Activated gamma-delta T cell treated with Interleukin-2 at 50 U/mL for 16 hours (primary cell): ENCODE data around the gene TMEM255A.

ENCODE experiments used
- DNase-seq: peaks from one replicate; pipeline ENCODE4 v3.0.0-alpha.2; 2020

Gene TMEM255A

DNA sequence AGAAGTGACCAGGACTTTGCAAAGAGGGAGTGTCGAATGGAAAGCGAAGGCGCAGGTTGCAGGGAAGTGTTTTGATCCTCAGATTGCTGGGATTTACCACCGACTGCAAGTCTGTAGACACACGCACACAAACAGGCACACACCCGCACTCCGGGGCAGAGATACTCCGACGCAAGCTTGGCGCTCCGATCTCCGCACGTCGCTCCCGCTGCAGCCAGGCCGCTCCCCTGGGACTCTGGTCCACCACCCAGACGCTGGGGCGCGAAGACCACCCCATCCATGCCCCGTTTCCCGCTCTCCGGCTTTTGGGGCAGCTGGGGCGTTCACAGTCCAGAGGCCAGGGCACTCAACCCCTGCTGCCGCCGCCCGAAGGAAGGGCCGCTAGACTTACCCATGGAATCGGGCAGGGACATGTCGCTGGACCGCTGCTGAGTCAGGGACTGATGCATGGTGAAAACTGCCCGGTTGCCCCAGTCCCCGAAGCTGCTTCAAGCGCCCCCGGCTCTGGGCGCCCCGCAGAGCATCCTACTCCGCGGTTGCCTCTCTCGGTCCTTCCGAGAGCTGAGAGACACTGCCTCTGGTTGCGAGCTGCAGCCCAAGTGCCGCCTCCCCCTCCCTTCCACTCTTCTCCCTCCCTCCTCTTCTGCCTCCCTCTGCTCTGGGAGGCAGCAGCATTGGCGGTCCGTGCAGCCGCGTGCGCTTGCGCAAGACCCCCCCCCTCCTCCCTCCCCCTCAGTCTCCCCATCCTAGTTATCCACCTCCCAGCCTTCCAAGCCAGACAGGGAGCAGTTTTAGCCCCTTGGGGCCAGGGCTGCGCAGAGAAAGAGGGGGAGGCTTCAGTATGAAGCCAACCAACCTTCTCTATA, at the start of gene TMEM255A:
TSS of gene TMEM255A (minus strand) at position 601 of the 866 bp plus-strand sequence. CDS start at position 449, 152 bp downstream.
- no peak for DNase-seq

DNA sequence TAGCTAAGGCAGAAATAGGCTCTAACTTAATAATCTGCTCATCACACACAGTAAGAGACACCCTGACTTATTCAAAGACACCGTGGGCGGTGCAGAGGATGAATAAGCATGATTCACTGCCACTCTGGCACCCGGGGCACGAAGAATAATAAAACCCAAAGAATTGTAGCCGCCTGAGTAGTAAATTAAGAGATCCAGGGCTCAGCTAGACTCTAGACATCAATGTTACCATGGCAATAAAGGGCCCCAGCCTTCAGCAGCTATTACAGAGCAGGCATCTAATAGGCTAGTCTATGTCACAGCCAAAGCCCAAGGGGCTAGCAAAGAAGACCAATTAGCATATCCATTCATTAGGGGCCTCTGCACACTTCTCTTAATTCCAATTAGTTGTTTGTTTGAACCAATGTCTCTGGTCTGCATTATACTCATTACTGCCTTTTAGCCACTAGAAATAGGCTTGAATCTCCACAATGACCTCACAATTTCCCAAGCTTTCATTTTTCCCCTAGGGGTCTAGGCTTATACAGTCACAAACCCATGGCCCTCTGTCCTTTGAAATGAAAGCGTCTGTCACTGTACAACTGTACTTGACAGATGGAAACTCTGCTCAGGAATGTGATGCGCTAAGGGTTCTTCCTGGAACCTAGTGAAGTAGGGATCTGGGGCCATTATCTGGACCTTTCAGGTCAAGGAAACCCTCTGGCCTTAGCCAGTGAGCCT, 47.6 kb upstream of the TMEM255A start:
- DNase-seq, result no peak

DNA sequence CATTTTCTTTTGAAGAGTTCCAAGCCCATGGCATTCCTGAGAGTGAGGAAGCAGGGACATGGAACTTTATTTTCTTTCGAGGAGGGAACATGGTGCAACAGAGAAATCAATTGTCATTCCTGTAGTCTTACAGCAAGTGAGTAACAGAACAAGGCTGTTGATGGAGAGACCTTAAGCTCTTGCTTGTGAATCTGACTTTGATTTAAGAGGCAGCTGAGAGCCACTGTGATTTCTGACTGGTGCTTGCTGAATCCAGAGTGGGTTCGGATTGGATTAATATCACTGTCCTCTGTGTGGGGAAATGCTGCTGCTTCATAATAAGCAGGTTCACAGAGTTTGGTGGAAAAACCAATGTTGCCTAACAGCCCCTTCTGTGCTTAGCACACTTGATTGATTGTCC, 45.9 kb upstream of the TMEM255A start:
- no peak for DNase-seq

DNA sequence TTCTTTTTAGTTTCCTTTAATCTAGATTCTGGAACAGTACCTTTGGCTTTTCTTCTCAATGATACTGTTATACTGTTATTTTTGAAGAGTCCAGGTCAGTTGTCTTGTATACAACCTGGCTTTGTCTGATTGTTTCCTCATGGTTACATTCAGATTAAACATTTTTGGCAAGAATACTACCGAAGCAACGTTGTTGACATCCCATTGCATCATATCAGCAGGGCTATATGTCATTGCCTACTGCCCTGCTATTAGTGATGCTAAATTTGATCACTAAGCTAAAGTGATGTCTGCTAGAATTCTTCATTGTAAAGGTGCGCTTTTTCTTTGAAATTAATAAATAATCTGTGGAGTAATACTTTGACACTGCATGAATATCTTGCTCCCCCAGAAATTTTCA, 44.8 kb upstream of the TMEM255A start:
- DNase-seq, result no peak

DNA sequence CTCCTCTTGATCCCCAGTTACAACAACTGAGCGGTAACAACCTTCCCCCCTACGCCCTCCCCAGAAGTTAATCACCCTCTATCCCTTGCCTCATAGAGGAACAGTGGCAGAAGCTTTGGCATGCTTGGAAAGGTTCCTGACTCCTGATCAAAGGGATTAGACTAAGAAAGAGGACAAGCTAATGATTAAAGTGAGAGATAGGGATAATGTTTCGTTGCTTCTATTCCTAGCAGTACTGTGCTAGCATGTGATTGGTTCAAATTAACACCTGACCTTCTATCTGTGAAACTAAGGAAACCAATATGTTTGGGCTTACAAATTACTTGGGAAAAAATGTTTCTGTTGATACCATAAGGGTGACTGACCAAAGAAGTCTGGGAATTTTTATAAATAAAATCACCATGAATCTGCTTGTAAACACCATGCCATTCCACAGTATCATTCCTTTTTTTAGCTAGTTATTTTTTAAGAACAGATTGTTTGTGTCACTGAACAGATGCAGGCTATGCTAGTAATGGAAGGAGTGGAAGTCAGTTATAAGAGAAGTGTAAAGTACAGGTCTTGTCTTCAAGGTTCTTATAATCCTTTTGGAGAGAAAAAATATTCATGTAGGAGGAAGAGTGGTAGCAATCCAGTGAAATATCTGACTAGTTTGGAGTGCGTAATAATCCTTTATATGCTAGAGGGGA, 39.3 kb upstream of the TMEM255A start:
- no peak for DNase-seq

DNA sequence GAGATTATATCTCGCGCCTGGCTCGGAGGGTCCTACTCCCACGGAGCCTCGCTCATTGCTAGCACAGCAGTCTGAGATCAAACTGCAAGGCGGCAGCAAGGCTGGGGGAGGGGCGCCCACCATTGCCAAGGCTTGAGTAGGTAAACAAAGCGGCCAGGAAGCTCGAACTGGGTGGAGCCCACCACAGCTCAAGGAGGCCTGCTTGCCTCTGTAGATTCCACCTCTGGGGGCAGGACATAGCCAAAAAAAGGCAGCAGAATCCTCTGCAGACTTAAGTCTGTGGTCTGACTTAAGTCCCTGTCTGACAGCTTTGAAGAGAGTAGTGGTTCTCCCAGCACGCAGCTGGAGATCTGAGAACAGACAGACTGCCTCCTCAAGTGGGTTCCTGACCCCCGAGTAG, 33.3 kb upstream of the TMEM255A start:
- DNase-seq, result peak; percentile 23

DNA sequence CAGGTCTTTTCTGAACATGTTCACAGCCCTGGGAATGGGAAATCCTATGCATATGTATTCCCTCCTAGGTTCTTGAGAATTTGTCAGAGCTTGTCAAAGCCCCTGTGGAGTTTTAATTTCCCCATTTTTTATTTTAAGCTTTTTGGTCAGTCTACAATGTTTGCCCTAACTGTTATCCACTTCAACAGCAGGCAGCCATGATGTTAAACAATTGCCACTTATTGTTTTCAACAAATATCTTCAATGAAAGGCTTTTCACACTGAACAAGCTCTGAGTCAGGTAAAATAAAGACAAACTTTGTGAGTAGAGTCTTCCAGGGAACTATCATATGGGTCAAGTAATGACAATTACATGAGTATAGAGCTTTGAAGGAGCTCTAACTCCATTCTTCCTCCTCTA, 25.6 kb upstream of the TMEM255A start:
- no peak for DNase-seq

DNA sequence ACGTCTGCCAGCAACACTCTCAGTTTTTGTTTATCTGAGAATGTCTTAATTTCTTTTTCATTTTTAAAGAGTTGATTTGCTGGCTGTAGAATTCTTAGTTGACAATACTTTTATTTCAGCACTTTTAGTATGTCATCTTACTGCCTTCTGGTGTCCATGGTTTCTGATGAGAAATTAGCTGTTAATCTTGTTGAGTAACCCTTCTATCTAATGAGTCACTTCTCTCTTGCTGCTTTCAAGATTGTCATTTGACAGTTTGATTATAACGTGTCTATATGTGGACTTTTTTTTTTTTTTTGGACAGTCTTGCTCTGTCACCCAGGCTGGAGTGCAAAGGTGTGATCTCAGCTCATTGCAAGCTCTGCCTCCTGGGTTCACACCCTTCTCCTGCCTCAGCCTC, 24.0 kb upstream of the TMEM255A start:
- DNase-seq, result no peak

DNA sequence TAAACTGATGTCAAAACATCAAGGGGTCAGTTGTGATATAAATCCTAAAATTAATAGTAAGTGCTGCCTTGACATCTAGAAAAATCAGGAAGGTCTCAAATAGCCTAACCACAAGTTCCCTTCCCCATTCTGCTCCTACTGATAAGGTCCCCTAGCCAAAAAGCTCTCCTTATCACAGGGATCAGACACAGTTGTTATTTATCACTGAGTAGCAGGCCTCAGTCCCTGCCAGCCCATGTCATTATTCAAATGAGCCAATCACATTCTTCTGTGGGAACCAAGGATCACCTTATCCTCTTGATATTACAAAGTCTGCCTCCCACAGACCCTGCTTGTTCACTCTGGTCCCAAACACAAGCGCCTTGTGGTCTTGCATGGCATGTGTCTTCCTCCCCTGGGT, 23.3 kb upstream of the TMEM255A start:
- DNase-seq, result no peak

DNA sequence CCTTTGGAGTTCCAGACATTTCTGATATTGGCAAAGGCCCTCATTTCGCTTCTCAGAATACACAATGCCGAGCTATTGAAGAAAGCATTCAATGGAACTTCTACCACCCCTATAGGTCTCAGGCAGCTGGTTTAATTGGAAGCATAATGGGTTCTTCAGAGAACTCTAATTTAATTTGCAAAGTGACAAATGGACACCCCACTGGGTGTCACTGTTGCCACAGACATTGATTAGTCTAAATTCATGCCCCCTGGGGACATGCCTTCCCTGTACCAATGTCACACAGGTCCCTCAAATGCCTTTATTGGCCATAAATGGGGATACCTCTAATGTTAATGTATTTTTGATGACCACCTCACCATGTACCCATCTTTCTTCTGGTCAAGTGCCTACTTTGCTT, 22.9 kb upstream of the TMEM255A start:
- DNase-seq, result no peak

DNA sequence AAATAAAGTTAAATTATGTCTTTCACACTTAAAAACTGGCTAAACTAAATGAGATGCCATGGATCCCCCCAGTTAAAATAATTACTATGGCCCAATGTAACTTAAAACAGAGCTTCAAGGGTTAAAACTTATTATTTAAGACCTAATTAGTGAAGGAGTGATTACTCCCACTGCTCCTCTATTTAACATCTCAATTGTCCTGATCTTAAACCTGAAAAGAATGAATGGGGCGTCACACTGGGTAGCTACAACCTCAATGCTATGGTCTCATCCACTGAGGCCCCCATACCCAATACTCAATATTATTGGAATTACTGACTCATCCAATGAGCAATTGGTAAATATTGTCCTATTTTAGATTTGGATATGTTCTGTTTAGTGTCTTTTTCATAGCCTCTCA, 21.1 kb upstream of the TMEM255A start:
- DNase-seq, result no peak

DNA sequence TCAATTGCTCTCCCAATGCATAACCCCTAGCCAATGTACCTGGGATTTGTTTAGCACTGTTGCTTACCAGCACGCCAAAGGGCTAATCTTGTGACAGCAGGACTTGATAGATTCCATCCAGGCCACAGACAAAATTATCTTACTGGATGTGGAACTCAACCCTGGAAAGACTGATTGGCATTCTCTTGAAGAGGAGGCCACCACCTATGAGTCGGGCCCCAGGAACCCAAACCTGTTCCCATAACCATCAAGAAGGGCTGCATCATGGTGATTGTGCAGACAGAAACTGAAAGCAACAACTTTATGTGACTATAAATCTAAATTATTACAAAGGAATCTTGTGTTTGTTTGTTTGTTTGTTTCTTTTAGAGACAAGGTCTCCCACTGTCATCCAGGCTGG, 19.9 kb upstream of the TMEM255A start:
- DNase-seq, result no peak

DNA sequence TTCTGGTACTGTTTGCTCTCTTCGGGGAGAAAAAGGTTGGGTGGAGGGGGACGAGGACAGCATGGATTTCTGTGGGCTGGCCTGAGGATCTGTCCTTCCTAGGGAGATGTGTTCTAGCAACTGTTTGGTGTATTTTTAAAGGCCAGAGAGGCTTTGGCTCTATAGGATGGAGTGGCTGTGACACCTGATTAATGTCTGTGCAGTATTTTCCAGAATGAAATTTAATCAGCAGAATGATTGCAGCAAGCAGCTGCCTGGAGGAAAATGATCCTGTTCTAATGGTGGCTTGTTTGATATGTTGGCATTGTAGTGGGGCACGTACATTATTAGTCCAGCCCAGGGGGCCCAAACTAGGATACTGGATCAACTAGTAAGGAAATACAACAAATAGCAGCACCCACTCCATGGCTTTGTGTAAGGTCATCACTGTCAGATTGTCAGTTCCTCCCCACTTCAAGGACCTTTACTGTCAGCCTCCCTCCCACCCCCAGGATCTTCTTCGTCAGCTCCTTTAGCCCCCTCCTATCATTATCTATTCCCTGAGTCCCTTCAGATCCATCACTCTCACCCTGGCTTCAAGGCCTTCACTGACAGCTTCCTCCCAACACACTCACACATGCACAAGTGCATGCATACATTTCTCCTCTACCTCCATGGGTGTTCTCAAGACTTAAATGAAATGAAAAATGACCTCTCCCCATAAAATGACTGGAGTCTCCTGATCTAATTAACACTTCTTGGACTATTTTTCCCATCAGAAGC, 10.4 kb upstream of the TMEM255A start:
- DNase-seq, result no peak

DNA sequence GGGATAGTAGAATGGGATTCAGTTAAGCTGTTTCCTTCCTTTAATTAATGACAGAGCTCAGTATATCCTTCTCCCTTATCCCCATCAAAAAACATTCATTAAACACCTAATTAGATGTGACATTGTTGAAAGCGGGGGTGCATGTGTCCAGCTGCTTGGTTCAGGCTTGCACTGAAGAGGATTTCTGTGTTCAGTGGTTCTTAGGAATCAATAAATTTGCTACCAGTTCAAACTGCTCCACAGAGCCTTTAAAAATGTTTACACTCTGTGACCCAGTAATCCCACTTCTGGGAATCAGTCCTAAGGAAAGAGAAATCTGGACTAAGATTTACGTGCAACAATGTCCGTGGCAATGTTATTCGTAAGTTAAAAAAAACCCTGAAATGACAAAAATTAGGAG, 7.2 kb upstream of the TMEM255A start:
- DNase-seq, result no peak

DNA sequence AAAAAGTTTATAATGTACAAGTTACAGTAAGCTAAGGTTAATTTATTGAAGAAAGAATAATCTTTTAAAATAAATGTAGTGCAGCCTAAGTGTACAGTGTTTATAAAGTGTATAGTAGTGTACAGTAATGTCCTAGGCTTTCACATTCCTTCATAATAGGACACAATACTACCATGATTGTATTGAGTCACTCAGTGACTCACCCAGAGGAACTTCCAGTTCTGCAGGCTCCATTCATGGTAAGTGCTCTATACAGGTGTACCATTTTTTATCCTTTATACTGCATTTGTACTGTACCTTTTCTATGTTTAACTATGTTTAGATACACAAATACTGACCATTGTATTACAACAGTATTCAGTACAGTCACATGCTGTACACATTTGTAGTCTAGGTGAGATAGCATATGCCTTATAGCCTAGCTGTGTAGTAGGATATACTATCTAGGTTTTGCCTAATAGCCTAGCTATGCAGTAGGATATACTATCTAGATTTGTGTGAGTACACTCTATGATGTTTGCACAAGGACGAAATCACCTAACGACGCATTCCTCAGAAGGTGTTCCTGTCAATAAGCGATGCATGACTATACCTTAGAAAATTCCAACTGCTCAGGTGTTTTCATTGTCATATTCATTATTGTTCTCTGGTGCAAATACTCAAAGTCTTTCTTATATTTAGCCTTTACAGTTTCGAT, 5.5 kb upstream of the TMEM255A start:
- DNase-seq, result no peak

DNA sequence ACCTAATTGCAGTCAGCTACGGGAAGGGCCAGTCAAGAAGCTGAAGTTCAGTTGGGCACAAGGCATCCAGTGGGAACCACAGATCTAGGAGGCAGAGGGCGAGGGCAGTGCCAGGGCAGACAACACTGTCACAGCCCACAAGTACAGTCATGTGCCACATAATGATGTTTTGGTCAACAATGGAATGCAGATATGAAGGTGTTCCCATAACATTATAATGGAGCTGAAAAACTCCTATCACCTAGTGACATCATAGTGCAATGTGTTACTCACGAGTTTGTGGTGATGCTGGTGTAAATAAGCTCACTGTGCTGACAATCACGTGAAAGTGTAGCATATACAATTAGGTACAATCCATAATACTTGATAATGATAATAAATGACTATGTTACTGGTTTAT, 4.5 kb upstream of the TMEM255A start:
- no peak for DNase-seq

DNA sequence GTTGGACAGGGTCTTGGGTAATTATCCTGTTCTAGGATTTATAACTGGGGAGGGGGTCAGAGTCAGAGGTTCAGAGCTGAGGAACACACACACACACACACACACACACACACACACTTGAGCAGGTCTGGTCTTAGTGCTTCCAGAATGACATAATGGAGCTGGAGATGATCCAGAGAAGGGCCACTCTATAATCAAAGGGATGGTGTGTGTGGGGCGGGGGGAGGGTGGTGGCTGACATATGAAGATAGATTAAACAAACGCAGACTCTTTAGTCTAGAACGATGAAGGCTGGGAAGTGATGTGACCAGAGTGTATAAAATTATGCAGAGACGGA, 434 bp upstream of the TMEM255A start:
- no peak for DNase-seq

DNA sequence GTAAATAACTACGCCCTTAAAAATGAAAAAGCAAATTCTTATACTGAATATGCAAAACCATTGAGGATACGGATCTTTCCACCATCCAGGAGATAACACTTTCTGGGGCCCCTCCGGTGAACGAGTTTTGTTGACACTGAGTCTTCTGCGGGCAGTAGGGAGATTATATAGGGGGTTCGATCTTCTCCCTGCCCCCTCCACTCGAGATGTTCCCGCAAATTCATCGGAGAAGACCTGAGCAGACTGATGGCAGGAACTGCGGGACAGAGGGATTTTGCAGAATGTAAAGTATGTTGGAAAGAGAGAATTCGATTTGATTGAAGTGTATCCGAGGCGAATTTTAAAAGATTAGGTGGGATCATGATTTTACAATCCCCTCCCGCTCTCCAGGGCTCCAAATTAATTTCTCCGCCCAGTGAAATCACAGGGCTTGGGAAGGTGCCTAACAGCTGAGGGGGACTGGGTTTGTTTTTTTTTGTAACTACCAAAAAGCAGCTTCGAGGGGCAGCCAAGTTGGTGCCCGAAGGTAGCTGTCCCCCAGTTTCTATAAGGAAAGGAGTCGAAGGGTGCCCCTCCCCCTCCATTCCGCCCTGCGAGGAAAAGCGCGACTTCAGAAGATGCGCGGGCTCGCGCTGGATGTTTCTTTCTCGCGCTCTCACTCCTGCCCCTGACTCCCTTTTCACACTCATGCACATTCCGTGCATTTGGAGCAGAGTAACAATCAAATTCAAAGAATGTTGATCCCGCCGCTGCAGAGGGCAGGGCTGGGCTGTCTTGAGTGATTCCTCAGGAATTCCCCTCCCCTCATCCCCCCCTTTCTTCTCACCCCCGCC, 1.2 kb downstream of the TMEM255A start:
- DNase-seq, result no peak

DNA sequence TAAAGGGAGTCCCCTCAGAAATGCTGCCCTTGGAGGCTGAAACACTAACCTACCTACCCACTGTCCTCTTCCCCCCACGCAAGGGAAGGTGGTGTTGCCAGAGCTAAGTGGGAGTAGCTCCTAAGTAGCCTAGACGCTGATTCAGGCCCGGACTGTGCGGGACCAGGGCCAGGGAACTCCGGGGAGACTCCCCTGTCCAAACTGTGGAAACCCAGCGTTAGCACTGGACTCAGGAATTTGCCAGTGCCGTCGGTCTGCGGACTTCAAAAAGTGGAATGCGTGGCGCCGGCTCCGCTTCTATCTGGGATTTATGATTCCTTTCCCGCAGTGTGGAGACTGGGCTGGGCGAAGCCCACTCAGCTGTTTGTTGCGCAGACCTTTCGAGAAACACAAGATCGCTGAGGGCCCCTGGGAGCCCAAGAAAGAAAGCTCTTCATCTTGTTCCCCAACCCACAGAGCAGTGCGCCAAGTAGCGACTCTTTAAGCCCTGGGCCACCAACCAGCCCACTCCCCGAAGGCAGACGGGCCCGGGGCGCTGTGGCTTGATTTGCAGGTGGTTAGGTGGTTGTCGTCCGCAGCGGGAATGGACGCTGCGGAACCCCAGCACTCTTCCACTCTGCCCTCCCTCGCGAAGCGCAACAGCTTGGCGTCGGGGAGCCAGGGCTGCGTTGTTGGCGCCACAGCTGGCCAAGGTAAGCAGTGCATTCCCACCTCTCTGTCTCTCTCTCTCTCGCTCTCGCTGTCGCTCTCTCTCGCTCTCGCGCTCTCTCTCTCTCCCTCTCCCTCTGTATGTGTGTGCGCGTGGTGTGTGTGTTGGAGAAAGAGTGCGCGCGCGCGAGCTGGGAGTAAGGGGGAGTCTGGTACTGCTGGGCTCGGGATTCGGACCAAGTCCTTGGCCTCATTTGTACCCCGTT, 2.0 kb downstream of the TMEM255A start:
- peak; percentile 64 for DNase-seq

DNA sequence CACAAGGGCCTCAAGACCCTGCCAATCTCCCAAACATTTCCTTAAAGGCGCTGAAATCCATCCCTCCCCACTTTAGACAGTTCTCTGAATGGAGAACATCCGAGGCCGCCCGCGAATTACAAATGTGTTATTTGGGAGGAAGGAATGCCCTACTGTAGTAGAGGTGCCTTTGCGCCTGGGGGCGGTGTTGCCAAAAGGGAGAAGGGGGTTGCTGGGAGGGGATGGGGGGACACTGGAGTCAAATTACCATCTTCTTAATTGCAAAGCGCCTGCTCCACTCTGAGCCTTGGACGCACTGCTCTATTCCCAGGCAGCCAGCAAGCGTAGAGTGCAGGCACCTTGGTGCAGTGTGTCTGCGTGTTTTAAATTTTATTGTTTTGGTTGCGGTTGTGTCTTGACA, 2.7 kb downstream of the TMEM255A start:
- no peak for DNase-seq
